MM.1S (cell line): ENCODE results near the gene MDH1.

Experiments
- DNase-seq: peaks from one replicate; pipeline ENCODE4 v3.0.0-alpha.2; 2015
- H2AFZ ChIP-seq: fragments of 300-600 bp; sonication (generic); 2 replicates; pipeline ENCODE4 v1.6.0; 2016; ENCODE audit warnings: antibody characterized with exemption, low read length
- H3F3A ChIP-seq: fragments of 300-600 bp; sonication (generic); 2 replicates; pipeline ENCODE4 v1.6.1; 2016; ENCODE audit warnings: mild to moderate bottlenecking, antibody characterized with exemption, low read length, moderate library complexity, mixed read lengths; ENCODE audit not compliant: insufficient read depth
- H3K27ac ChIP-seq: fragments of 300-600 bp; sonication (generic); 2 replicates; pipeline ENCODE4 v1.5.1; 2016; ENCODE audit warnings: mild to moderate bottlenecking, low read length
- H3K27me3 ChIP-seq: fragments of 300-600 bp; sonication (generic); replicated peaks from 2 replicates; pipeline ENCODE4 v1.6.0; 2016; ENCODE audit warnings: low read length; ENCODE audit not compliant: insufficient read depth
- H3K36me3 ChIP-seq: fragments of 300-600 bp; sonication (generic); replicated peaks from 2 replicates; pipeline ENCODE4 v1.6.1; 2016; ENCODE audit warnings: mild to moderate bottlenecking, low read length, mixed read lengths; ENCODE audit not compliant: insufficient read depth
- H3K4me1 ChIP-seq: fragments of 300-600 bp; sonication (generic); 2 replicates; pipeline ENCODE4 v1.6.1; 2016; ENCODE audit warnings: low read length, mixed read lengths
- H3K4me2 ChIP-seq: fragments of 300-600 bp; sonication (generic); 2 replicates; pipeline ENCODE4 v1.6.0; 2016; ENCODE audit warnings: low read depth, low read length
- H3K4me3 ChIP-seq: fragments of 300-600 bp; sonication (generic); 2 replicates; pipeline ENCODE4 v1.5.1; 2016; ENCODE audit warnings: low read length, mixed read lengths
- H3K79me2 ChIP-seq: fragments of 300-600 bp; sonication (generic); 2 replicates; pipeline ENCODE4 v1.6.1; 2016; ENCODE audit warnings: mixed run types, low read length, mixed read lengths
- H3K9ac ChIP-seq: fragments of 300-600 bp; sonication (generic); 2 replicates; pipeline ENCODE4 v1.6.1; 2016; ENCODE audit warnings: low read length, mixed read lengths
- H3K9me2 ChIP-seq: fragments of 300-600 bp; sonication (generic); replicated peaks from 2 replicates; pipeline ENCODE4 v1.6.1; 2016; ENCODE audit warnings: mild to moderate bottlenecking, low read length, mixed read lengths; ENCODE audit not compliant: insufficient read depth
- H3K9me3 ChIP-seq: fragments of 300-600 bp; sonication (generic); replicated peaks from 2 replicates; pipeline ENCODE4 v1.6.1; 2016; ENCODE audit warnings: mild to moderate bottlenecking, low read length, mixed read lengths; ENCODE audit not compliant: insufficient read depth
- H4K20me1 ChIP-seq: fragments of 300-600 bp; sonication (generic); 2 replicates; pipeline ENCODE4 v1.6.1; 2016; ENCODE audit warnings: mild to moderate bottlenecking, low read length, moderate library complexity, mixed read lengths; ENCODE audit not compliant: insufficient read depth
- CTCF ChIP-seq: fragments of 300-600 bp; sonication (generic); IDR thresholded peaks from 2 replicates; pipeline ENCODE4 v1.5.1; 2016; ENCODE audit warnings: antibody characterized with exemption, low read length, mixed read lengths
- EZH2 ChIP-seq: fragments of 300-600 bp; sonication (generic); optimal IDR thresholded peaks from 2 replicates; pipeline ENCODE3; 2017; ENCODE audit warnings: low read depth, mild to moderate bottlenecking, antibody characterized with exemption, low read length, mixed read lengths
- EZH2phosphoT487 ChIP-seq: fragments of 300-600 bp; sonication (generic); IDR thresholded peaks from 2 replicates; pipeline ENCODE4 v1.6.1; 2018; ENCODE audit warnings: antibody characterized with exemption, low read length

The MDH1 gene

GRCh38 chr2:63627866-63628265, 39.1 kb downstream of the MDH1 start:
- DNase-seq: no peak
- TF ChIP-seq CTCF (no peak), EZH2phosphoT487 (no peak), EZH2 (no peak)
- H4K20me1 ChIP-seq: no peaks in the 10 kb centered on the region
- no peaks in the 10 kb centered on the region for H3K9me3 ChIP-seq
- no peak overlapping the region for H3K4me3 ChIP-seq
- no peak overlapping the region for H2AFZ ChIP-seq
- H3K9ac ChIP-seq: no peak overlapping the region
- no peaks in the 10 kb centered on the region for H3K79me2 ChIP-seq
- H3K36me3 ChIP-seq: no peaks in the 10 kb centered on the region
- H3K27ac ChIP-seq: no peak overlapping the region
- no peaks in the 10 kb centered on the region for H3K9me2 ChIP-seq
- H3K4me1 ChIP-seq: peaks cover 28% of the 10 kb centered on the region
- peak overlapping the region; percentile 49; the same call in 1 of the 2 replicates for H3K4me2 ChIP-seq
- peaks cover 12% of the 10 kb centered on the region for H3F3A ChIP-seq
- H3K27me3 ChIP-seq: no peaks in the 10 kb centered on the region

GRCh38 chr2:63628403-63628942, 39.7 kb downstream of the MDH1 start:
- peak; percentile 45 for DNase-seq
- peaks cover 28% of the 10 kb centered on the region for H3K4me1 ChIP-seq
- no peak overlapping the region for H3K9ac ChIP-seq
- no peaks in the 10 kb centered on the region for H4K20me1 ChIP-seq
- H3K9me2 ChIP-seq: no peaks in the 10 kb centered on the region
- H3K4me2 ChIP-seq: no peak overlapping the region; the same call in 1 of the 2 replicates
- H3K27me3 ChIP-seq: no peaks in the 10 kb centered on the region
- no peaks in the 10 kb centered on the region for H3K79me2 ChIP-seq
- no peaks in the 10 kb centered on the region for H3K9me3 ChIP-seq
- peaks cover 12% of the 10 kb centered on the region for H3F3A ChIP-seq
- H2AFZ ChIP-seq: peak overlapping the region; percentile 30; the same call in 1 of the 2 replicates
- no peak for TF ChIP-seq CTCF
- no peak for TF ChIP-seq EZH2
- no peak for TF ChIP-seq EZH2phosphoT487
- H3K4me3 ChIP-seq: no peak overlapping the region
- no peaks in the 10 kb centered on the region for H3K36me3 ChIP-seq
- peak overlapping the region; percentile 57; the same call in 1 of the 2 replicates for H3K27ac ChIP-seq

GRCh38 chr2:63631501-63631900, 42.7 kb downstream of the MDH1 start:
- no peak overlapping the region for H2AFZ ChIP-seq
- peaks cover 12% of the 10 kb centered on the region for H3F3A ChIP-seq
- no peak for DNase-seq
- H3K27ac ChIP-seq: no peak overlapping the region
- no peak overlapping the region for H3K4me2 ChIP-seq
- H3K27me3 ChIP-seq: no peaks in the 10 kb centered on the region
- TF ChIP-seq EZH2phosphoT487 (no peak), CTCF (no peak), EZH2 (no peak)
- no peak overlapping the region for H3K9ac ChIP-seq
- H3K4me3 ChIP-seq: no peak overlapping the region
- no peaks in the 10 kb centered on the region for H3K9me3 ChIP-seq
- no peaks in the 10 kb centered on the region for H3K36me3 ChIP-seq
- peaks cover 21% of the 10 kb centered on the region for H3K4me1 ChIP-seq
- H3K9me2 ChIP-seq: no peaks in the 10 kb centered on the region
- no peaks in the 10 kb centered on the region for H4K20me1 ChIP-seq
- H3K79me2 ChIP-seq: no peaks in the 10 kb centered on the region
